Measurements from ENCODE around the gene TMEM129.

Gene TMEM129

GRCh38 chr4:1669270-1669669 lies 51.9 kb downstream of the TMEM129 start:
- DNase-seq = no peak

- no peak for DNase-seq
These were observed 52.7 kb downstream of the TMEM129 start for GRCh38 chr4:1668488-1668840.

- no peak for DNase-seq
These were observed 53.9 kb downstream of the TMEM129 start for GRCh38 chr4:1667273-1667672.

- no peak for DNase-seq
These were observed 54.7 kb downstream of the TMEM129 start for GRCh38 chr4:1666391-1666790.
